Retinal pigment epithelial cell (primary cell): ENCODE data around the gene POU6F2.

Experiments used
- DNase-seq: peaks from one replicate; pipeline ENCODE4 v3.0.0-alpha.2; 2010; ENCODE audit warnings: low read depth
- H3K4me3 ChIP-seq: 2 replicates; pipeline ENCODE4 v1.5.1; 2011; ENCODE audit warnings: mild to moderate bottlenecking, low read length, control low read depth, moderate library complexity
- TF ChIP-seq, protein P1 (sequence below): conservative IDR thresholded peaks from 2 replicates; pipeline ENCODE4 v1.5.1; 2011; ENCODE audit warnings: low read depth, low read length, control low read depth, inconsistent platforms

Gene POU6F2, protein sequence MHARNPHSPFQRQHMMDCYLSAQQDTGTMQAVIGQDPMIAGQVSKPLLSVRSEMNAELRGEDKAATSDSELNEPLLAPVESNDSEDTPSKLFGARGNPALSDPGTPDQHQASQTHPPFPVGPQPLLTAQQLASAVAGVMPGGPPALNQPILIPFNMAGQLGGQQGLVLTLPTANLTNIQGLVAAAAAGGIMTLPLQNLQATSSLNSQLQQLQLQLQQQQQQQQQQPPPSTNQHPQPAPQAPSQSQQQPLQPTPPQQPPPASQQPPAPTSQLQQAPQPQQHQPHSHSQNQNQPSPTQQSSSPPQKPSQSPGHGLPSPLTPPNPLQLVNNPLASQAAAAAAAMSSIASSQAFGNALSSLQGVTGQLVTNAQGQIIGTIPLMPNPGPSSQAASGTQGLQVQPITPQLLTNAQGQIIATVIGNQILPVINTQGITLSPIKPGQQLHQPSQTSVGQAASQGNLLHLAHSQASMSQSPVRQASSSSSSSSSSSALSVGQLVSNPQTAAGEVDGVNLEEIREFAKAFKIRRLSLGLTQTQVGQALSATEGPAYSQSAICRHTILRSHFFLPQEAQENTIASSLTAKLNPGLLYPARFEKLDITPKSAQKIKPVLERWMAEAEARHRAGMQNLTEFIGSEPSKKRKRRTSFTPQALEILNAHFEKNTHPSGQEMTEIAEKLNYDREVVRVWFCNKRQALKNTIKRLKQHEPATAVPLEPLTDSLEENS

GRCh38 chr7:38977685-38978084 lies at the start of gene POU6F2:
TSS of gene POU6F2 (plus strand) at chr7:38977909. CDS start at chr7:38977954, 45 bp downstream.
- DNase-seq = no peak
- TF ChIP-seq, protein P1, sequence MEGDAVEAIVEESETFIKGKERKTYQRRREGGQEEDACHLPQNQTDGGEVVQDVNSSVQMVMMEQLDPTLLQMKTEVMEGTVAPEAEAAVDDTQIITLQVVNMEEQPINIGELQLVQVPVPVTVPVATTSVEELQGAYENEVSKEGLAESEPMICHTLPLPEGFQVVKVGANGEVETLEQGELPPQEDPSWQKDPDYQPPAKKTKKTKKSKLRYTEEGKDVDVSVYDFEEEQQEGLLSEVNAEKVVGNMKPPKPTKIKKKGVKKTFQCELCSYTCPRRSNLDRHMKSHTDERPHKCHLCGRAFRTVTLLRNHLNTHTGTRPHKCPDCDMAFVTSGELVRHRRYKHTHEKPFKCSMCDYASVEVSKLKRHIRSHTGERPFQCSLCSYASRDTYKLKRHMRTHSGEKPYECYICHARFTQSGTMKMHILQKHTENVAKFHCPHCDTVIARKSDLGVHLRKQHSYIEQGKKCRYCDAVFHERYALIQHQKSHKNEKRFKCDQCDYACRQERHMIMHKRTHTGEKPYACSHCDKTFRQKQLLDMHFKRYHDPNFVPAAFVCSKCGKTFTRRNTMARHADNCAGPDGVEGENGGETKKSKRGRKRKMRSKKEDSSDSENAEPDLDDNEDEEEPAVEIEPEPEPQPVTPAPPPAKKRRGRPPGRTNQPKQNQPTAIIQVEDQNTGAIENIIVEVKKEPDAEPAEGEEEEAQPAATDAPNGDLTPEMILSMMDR = no peak

GRCh38 chr7:38928506-38928905 lies 49.2 kb upstream of the POU6F2 start:
- TF ChIP-seq, protein P1 = no peak
- DNase-seq = no peak
- no peak overlapping the region for H3K4me3 ChIP-seq

More at GRCh38 chr7:38977685-38978084, at the start of gene POU6F2:
- no peak within 1 kb of the TSS for H3K4me3 ChIP-seq

DNA sequence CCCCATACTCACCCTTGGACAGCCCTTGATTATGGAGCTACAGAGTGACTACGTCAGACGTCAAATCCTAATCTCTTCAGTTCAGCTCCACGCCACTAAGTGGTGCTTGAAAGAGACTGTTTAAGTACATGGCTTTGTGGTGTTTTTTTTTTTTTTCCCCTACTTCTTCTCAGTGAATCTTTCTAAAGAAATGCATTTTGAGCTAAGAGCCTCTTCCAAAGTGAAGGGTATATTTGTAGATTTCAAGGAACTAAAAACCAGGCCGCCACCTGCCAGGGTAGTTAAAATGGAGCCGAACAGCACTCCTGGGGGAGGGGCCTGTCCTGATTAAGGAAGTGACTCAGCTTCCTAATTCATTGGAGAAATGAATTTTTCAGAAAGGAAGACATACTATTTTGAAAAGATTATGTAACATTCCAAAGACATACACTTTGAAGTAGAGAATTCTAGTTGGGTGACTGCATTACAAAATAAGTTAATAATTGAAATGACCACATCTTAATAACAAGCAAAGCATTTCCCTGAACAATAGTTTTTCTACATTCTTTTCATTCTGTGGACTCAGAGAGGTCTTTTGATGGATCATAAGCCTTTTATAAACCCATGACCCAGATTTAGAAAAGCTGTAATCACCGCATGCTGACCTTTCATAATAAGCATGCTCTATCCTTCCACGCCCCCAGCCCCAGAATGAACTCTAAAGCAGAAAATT lies 48.1 kb upstream of the POU6F2 start:
- DNase-seq = peak; percentile 92
- H3K4me3 ChIP-seq = no peak overlapping the region
- TF ChIP-seq, protein P1 = peak; percentile 35

- DNase-seq = peak; percentile 10
- TF ChIP-seq, protein P1 = peak; percentile 99
- H3K4me3 ChIP-seq = no peak overlapping the region
These were observed 45.1 kb upstream of the POU6F2 start for GRCh38 chr7:38932509-38933168.

DNA sequence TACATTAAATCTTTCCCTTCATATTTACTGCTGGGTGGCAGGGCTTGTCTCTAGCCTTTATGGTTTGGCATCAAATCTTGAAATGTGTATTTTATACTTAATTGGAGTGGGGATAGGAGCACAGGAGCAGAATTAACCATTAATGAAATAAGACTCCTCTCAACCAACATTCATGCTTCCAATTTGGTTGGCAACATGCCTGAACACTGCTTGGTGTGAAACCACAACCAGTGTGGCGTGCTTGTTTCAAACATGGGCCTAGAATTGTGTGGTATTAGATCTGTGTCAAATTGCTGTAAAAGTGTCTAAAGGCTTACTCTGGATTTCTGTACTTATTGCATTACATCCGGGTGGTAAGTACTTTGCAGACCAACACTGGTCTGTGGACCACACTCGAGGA lies 43.7 kb upstream of the POU6F2 start:
- TF ChIP-seq, protein P1 = no peak

GRCh38 chr7:38934536-38934935 lies 43.2 kb upstream of the POU6F2 start:
- TF ChIP-seq, protein P1 = no peak
- DNase-seq = no peak
- no peak overlapping the region for H3K4me3 ChIP-seq

More for the DNA sequence above, 43.7 kb upstream of the POU6F2 start:
- no peak for DNase-seq
- no peak overlapping the region for H3K4me3 ChIP-seq
